Measurements from ENCODE around the gene PNPT1. TPM values are rescaled to one million over a fixed set of nuclear protein-coding genes. Genes with fewer than 3 reads are reported as not detected.
"Not testable (repeated sequence)": the region's sequence is repeated elsewhere in the genome, so short reads cannot be mapped to it uniquely, and the experiment has no call there.

PNPT1 gene
- total RNA-seq, 4 donors from 2014 or later = 15.5 to 21.0 (median 20.6) TPM

DNA sequence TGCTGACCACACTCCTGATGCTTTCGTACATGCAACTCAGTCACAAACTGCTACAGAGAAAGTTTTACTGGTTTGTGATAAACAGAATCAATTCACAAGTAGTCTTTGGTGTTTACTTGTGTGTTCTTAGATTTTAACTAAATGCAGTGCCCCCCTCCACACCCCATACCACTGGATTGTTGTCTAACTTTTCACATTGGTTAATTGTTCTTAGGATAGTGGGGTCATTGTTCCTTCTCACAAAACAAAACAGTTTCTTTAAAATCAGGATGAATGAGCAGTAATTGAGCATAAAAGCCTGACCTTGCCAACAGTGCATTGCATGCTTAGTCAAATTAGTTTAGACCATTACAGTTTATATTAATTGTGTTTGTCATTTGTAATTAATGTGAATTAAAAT lies 14.1 kb upstream of the PNPT1 start:
- TF ChIP-seq, protein P1, sequence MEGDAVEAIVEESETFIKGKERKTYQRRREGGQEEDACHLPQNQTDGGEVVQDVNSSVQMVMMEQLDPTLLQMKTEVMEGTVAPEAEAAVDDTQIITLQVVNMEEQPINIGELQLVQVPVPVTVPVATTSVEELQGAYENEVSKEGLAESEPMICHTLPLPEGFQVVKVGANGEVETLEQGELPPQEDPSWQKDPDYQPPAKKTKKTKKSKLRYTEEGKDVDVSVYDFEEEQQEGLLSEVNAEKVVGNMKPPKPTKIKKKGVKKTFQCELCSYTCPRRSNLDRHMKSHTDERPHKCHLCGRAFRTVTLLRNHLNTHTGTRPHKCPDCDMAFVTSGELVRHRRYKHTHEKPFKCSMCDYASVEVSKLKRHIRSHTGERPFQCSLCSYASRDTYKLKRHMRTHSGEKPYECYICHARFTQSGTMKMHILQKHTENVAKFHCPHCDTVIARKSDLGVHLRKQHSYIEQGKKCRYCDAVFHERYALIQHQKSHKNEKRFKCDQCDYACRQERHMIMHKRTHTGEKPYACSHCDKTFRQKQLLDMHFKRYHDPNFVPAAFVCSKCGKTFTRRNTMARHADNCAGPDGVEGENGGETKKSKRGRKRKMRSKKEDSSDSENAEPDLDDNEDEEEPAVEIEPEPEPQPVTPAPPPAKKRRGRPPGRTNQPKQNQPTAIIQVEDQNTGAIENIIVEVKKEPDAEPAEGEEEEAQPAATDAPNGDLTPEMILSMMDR (IDR thresholded peaks at IDR 0.05) = no peak
- no peak for TF ChIP-seq POLR2A (IDR thresholded peaks at IDR 0.05)
- WGBS, 2 donors = 90 to 91% methylated on average over 1 of the region's 1 CpG
- DNase-seq = no peak
- Histone ChIP-seq H3K9me3 (no peaks in the 10 kb centered on the region), H3K4me1 (peaks cover 0 to 4% of the 10 kb centered on the region in 2 donors), H3K4me3 (replicated peaks in 1 of 3) (no peak overlapping the region), H3K36me3 (no peaks in the 10 kb centered on the region), H3K27me3 (no peaks in the 10 kb centered on the region), H3K27ac (no peak overlapping the region)
- intact Hi-C loops (cut with DNase I) = no loop called here

DNA sequence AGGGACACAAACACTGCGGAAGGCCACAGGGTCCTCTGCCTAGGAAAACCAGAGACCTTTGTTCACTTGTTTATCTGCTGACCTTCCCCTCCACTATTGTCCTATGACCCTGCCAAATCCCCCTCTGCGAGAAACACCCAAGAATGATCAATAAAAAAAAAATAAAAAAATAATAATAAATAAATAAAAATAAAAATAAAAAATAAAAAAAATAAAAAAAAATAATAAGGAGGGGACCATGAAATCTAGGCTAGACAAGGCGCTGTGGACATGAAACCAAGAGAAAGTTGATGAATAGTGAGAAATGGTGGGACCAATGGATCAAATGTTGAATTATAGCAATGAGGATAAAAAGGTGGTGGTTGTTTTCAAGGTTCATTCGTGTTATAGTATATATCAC lies 12.6 kb upstream of the PNPT1 start:
- intact Hi-C loops (cut with DNase I); H3K9me3 ChIP-seq; H3K36me3 ChIP-seq; H3K4me1 ChIP-seq; H3K27me3 ChIP-seq; DNase-seq; H3K27ac ChIP-seq; H3K4me3 ChIP-seq (replicated peaks in 1 of 3): not testable (repeated sequence)
- 72 to 80% methylated on average over 4 of the region's 4 CpGs for WGBS, 2 donors

DNA sequence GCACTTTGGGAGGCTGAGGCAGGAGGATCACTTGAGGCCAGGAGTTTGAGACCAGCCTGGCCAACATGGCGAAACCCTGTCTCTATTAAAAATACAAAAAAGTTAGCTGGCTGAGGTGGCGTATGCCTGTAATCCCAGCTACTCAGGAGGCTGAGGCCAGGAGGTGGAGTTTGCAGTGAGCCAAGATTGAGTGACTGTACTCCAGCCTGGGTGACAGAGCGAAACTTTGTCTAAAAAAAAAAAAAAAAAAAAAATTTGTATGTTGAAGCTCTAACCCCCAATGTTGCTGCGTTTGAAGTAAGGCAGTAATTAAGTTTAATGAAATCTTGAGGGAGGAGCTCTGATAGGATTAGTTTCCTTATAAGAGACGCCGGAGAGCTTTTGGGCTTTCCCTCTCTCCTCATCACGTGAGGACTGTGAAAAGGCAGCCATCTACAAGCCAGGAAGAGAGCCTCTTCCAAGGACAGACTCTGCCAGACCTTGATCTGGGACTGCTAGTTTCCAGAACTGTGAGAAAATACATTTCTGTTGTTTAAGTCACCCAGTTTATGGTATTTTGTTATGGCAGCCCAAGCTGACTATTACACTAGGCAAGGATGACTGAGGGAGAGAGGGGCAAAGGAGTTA lies 11.5 kb upstream of the PNPT1 start:
- Histone ChIP-seq H3K9me3 (no peaks in the 10 kb centered on the region), H3K4me3 (replicated peaks in 1 of 3) (no peak overlapping the region), H3K27me3 (no peaks in the 10 kb centered on the region), H3K36me3 (no peaks in the 10 kb centered on the region), H3K4me1 (no peaks in the 10 kb centered on the region), H3K27ac (no peak overlapping the region)
- TF ChIP-seq, protein P1 (IDR thresholded peaks at IDR 0.05) = no peak
- no peak for TF ChIP-seq POLR2A (IDR thresholded peaks at IDR 0.05)
- intact Hi-C loops (cut with DNase I) = no loop called here
- WGBS, 2 donors = 71 to 73% methylated on average over 7 of the region's 7 CpGs
- DNase-seq = no peak

DNA sequence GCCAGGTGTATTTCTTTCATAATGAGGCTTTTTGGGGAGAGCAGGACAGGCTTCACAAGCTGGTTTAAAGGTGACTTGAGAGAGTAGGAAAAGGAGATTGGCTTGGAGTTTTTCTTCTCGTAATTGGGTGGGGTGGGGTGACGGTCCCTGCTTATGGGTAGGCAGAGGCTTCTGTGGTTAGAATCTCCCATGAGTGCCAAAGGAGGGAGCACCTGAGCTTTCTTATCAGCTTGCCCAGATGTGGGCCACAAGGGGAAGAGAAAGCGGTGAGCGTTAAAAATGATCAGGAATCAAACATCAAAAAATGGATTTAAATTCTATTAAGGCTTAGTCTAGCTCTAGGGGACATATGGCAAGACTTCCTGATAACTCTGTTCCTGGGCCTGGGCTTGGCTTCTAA lies 9.7 kb upstream of the PNPT1 start:
- TF ChIP-seq, protein P1 (IDR thresholded peaks at IDR 0.05) = no peak
- no peak for TF ChIP-seq POLR2A (IDR thresholded peaks at IDR 0.05)
- Histone ChIP-seq H3K27ac (no peak overlapping the region), H3K4me3 (replicated peaks in 1 of 3) (no peak overlapping the region), H3K9me3 (no peaks in the 10 kb centered on the region), H3K27me3 (no peaks in the 10 kb centered on the region), H3K4me1 (no peaks in the 10 kb centered on the region), H3K36me3 (no peaks in the 10 kb centered on the region)
- no peak for DNase-seq
- intact Hi-C loops (cut with DNase I) = no loop called here
- 61 to 75% methylated on average over 4 of the region's 4 CpGs for WGBS, 2 donors

DNA sequence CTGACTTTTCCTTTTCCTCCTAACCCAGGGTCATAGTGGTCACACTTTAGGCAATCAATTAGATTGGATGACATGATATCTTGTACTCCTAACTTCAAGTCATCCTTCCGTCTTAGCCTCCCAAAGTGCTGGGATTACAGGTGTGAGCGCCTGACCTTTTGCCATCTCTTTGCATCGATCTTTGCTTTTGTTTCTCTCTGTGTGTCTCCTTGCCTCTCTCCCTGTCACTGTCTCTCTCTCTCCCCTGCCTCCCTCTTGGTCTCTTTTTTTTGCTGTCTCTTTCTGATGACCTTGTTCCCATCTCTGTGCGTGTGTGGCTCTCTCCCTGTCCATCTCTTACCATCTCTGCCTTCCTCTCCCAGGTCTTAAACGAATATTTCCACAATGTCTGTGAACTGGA lies 904 bp downstream of the PNPT1 start:
- peak overlapping the region in 1 of 3 donors; percentile 20 for H3K27ac ChIP-seq
- WGBS, 2 donors = 24 to 32% methylated on average over 5 of the region's 5 CpGs
- H3K4me3 ChIP-seq (replicated peaks in 1 of 3) = peak overlapping the region in 2 of 3 donors; percentile 48 to 84
- H3K27me3 ChIP-seq; intact Hi-C loops (cut with DNase I); H3K4me1 ChIP-seq; H3K36me3 ChIP-seq; H3K9me3 ChIP-seq; DNase-seq: not testable (repeated sequence)

DNA sequence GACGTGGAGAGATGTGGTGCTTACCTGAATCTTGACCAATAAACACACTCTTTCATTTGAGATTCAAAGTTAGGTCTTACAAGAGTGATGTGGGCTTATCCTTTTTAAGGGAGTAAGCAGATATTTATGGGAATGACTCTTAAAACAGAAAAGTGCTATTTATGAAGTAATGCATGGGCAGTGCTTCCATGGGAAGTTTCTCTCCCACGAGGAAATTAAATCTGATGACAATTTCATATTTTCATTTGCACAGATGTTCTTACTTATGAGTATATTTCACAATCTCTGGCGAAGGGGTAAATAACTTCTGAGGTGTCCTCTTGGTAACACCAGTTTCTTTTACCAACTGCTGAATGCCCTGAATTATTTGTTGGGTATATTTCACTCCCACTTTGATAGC lies 21.0 kb downstream of the PNPT1 start:
- Histone ChIP-seq H3K9me3 (no peaks in the 10 kb centered on the region), H3K4me1 (no peaks in the 10 kb centered on the region), H3K36me3 (peaks cover 0 to 13% of the 10 kb centered on the region in 2 donors), H3K27ac (no peak overlapping the region), H3K27me3 (no peaks in the 10 kb centered on the region), H3K4me3 (replicated peaks in 1 of 3) (no peak overlapping the region)
- DNase-seq = no peak
- intact Hi-C loops (cut with DNase I) = no loop called here
- no peak for TF ChIP-seq POLR2A (IDR thresholded peaks at IDR 0.05)
- TF ChIP-seq, protein P1 (IDR thresholded peaks at IDR 0.05) = no peak
- WGBS, 2 donors = 78 to 85% methylated on average over 3 of the region's 3 CpGs
